ENCODE measurements around the gene NELL1.

DNA sequence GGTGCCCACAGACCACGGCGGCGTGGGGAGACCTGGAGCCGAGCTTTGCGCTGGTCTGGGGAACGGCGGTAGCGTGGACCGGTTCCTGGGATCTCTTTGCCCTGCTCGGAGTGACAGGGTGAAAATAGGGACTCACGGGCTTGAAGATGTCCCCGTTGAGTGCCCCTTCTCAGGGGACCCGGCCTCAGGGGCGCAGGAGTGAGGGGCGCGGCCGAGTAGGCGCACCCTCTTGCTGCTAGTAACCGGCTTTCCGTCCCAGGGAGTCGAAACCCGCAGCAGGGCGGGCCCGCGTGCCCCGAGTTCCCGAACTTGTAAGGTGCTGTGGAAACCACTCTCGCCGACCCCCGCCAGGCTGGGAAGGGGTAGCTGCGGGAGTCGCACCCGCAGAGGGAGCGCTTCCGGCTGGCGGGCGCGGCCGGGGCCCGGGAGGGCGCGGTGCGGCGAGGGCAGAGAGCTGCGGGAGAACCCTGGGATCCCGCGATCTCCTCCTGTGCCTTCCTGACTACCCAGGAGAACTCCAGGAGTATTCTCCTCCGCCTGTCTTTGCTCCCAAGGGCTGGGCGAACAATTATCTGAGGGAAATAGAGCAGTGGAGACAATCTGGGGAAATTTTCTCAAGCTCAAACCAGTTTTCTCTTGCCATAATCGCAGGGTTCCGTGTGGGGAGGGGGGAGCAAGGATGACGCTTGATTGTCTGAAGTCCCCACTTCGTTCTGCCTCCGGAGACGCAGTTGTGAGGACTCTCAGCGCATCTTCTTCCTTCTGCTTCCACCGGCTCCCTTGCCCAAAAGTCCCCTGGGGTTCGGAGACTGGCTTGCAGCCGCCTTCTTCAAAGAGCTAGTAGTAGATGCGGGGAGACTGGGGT, 666 bp downstream of the NELL1 start:
- TF ChIP-seq, protein P1, sequence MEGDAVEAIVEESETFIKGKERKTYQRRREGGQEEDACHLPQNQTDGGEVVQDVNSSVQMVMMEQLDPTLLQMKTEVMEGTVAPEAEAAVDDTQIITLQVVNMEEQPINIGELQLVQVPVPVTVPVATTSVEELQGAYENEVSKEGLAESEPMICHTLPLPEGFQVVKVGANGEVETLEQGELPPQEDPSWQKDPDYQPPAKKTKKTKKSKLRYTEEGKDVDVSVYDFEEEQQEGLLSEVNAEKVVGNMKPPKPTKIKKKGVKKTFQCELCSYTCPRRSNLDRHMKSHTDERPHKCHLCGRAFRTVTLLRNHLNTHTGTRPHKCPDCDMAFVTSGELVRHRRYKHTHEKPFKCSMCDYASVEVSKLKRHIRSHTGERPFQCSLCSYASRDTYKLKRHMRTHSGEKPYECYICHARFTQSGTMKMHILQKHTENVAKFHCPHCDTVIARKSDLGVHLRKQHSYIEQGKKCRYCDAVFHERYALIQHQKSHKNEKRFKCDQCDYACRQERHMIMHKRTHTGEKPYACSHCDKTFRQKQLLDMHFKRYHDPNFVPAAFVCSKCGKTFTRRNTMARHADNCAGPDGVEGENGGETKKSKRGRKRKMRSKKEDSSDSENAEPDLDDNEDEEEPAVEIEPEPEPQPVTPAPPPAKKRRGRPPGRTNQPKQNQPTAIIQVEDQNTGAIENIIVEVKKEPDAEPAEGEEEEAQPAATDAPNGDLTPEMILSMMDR (conservative IDR thresholded peaks at IDR 0.05; ENCODE audit: low read length), result no peak
- no peak for TF ChIP-seq EZH2phosphoT487 (IDR thresholded peaks at IDR 0.05; ENCODE audit: borderline replicate concordance)
